ENCODE data around the gene CD82. TPM values are rescaled to one million over a fixed set of nuclear protein-coding genes. Genes with fewer than 3 reads are reported as not detected.

The CD82 gene
- total and polyA plus RNA-seq, 9 donors: 6.9 to 74.9 (median 29.5) TPM

GRCh38 chr11:44596525-44597276 is 31.2 kb downstream of the CD82 start:
- WGBS, 3 donors: 71 to 77% (median 72%) methylated on average over 13 of the region's 13 CpGs
- intact Hi-C loops (cut with DNase I): no loop called here
- no peaks in the 10 kb centered on the region for H3K27me3 ChIP-seq
- TF ChIP-seq, protein P1, sequence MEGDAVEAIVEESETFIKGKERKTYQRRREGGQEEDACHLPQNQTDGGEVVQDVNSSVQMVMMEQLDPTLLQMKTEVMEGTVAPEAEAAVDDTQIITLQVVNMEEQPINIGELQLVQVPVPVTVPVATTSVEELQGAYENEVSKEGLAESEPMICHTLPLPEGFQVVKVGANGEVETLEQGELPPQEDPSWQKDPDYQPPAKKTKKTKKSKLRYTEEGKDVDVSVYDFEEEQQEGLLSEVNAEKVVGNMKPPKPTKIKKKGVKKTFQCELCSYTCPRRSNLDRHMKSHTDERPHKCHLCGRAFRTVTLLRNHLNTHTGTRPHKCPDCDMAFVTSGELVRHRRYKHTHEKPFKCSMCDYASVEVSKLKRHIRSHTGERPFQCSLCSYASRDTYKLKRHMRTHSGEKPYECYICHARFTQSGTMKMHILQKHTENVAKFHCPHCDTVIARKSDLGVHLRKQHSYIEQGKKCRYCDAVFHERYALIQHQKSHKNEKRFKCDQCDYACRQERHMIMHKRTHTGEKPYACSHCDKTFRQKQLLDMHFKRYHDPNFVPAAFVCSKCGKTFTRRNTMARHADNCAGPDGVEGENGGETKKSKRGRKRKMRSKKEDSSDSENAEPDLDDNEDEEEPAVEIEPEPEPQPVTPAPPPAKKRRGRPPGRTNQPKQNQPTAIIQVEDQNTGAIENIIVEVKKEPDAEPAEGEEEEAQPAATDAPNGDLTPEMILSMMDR (IDR thresholded peaks at IDR 0.05): no peak
- TF ChIP-seq EP300 (IDR thresholded peaks at IDR 0.05) (no peak), POLR2A (IDR thresholded peaks at IDR 0.05) (no peak)
- DNase-seq: peak in 1 of 5 donors; percentile 27
- peak overlapping the region; percentile 49 to 53 for H3K27ac ChIP-seq
- H3K36me3 ChIP-seq: no peaks in the 10 kb centered on the region
- H3K4me1 ChIP-seq (ENCODE audit: insufficient read depth): peaks cover 35% of the 10 kb centered on the region
- H3K9me3 ChIP-seq: no peaks in the 10 kb centered on the region
- no peak overlapping the region for H3K4me3 ChIP-seq

DNA sequence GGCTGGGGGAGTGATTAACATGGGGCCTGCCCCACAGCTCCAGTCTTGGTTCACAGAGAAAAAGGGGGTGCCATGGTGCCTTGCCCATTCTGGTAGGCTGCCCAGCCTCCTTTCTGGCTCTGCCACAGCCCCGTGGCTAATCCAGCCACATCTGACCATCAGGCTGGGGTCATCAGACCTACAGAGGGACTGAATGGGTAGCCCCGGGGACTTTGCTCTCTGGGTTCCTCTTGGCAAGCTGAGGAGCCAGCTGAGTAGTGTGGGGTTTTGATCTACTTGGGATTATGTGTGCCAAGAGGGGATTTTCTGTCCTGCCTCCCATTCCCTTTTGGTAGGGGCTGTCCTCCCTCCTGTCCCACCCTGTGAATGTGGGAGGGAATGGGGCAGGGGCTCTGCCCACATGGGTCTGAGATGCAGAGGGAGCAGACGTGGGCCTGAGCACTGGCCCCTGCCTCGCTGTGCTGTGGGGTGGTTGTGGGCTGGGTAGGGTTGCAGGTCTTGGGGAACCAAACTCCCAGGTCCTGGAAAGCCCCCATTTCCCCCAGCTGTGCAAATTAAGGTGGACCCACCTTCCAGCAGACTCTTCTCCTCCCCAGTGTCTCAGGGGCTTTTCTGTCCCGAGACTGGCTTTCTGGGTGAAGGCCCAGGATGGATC is 32.0 kb downstream of the CD82 start:
- Histone ChIP-seq H3K9me3 (no peaks in the 10 kb centered on the region), H3K4me1 (ENCODE audit: insufficient read depth) (peaks cover 37% of the 10 kb centered on the region), H3K4me3 (no peak overlapping the region), H3K27ac (peak overlapping the region; percentile 38 to 53), H3K36me3 (no peaks in the 10 kb centered on the region), H3K27me3 (no peaks in the 10 kb centered on the region)
- DNase-seq: no peak
- intact Hi-C loops (cut with DNase I): loop anchor here in 1 of 4 donors (1.0 kb wide), 1 partner anchor 37 kb away; no protein-coding TSS in a partner anchor
- TF ChIP-seq, protein P1 (IDR thresholded peaks at IDR 0.05): no peak
- no peak for TF ChIP-seq POLR2A (IDR thresholded peaks at IDR 0.05)
- no peak for TF ChIP-seq EP300 (IDR thresholded peaks at IDR 0.05)
- 71 to 85% (median 81%) methylated on average over 5 of the region's 5 CpGs for WGBS, 3 donors

- Histone ChIP-seq H3K9me3 (no peaks in the 10 kb centered on the region), H3K27ac (no peak overlapping the region), H3K27me3 (no peaks in the 10 kb centered on the region), H3K4me3 (no peak overlapping the region), H3K36me3 (no peaks in the 10 kb centered on the region), H3K4me1 (ENCODE audit: insufficient read depth) (peaks cover 44% of the 10 kb centered on the region)
- intact Hi-C loops (cut with DNase I): loop anchor here in 1 of 4 donors (1.0 kb wide), 1 partner anchor 35 kb away; no protein-coding TSS in a partner anchor
- WGBS, 3 donors: 92 to 100% (median 100%) methylated on average over 1 of the region's 1 CpG
- no peak for DNase-seq
- no peak for TF ChIP-seq POLR2A (IDR thresholded peaks at IDR 0.05)
- TF ChIP-seq EP300 (IDR thresholded peaks at IDR 0.05): no peak
- TF ChIP-seq, protein P1 (IDR thresholded peaks at IDR 0.05): no peak
These were observed 33.4 kb downstream of the CD82 start for GRCh38 chr11:44598831-44599230.

GRCh38 chr11:44600261-44600660 is 34.8 kb downstream of the CD82 start:
- intact Hi-C loops (cut with DNase I): no loop called here
- Histone ChIP-seq H3K4me1 (ENCODE audit: insufficient read depth) (peaks cover 44% of the 10 kb centered on the region), H3K27ac (no peak overlapping the region), H3K4me3 (no peak overlapping the region), H3K9me3 (no peaks in the 10 kb centered on the region), H3K36me3 (no peaks in the 10 kb centered on the region), H3K27me3 (no peaks in the 10 kb centered on the region)
- no peak for DNase-seq
- WGBS, 3 donors: 82 to 92% (median 85%) methylated on average over 6 to 7 of the region's 7 CpGs
- TF ChIP-seq, protein P1 (IDR thresholded peaks at IDR 0.05): no peak
- TF ChIP-seq POLR2A (IDR thresholded peaks at IDR 0.05) (no peak), EP300 (IDR thresholded peaks at IDR 0.05) (no peak)
